ENCODE results near the gene EXOSC9. TPM values are rescaled to one million over a fixed set of nuclear protein-coding genes. Genes with fewer than 3 reads are reported as not detected.

EXOSC9 gene
- total RNA-seq, 1 donor from 2014 or later = 33.6 TPM

- Mint-ChIP-seq H3K36me3 (ENCODE audit: insufficient read depth) (no peaks in the 10 kb centered on the region), H3K4me1 (ENCODE audit: low read depth) (no peaks in the 10 kb centered on the region), H3K4me3 (ENCODE audit: low read depth) (no peak overlapping the region), H3K9me3 (ENCODE audit: low read depth) (no peaks in the 10 kb centered on the region), H3K27me3 (peaks cover 16% of the 10 kb centered on the region), H3K27ac (no peak overlapping the region)
- DNase-seq (ENCODE audit: low spot score, unreplicated experiment) = no peak
- TF ChIP-seq, protein P1, sequence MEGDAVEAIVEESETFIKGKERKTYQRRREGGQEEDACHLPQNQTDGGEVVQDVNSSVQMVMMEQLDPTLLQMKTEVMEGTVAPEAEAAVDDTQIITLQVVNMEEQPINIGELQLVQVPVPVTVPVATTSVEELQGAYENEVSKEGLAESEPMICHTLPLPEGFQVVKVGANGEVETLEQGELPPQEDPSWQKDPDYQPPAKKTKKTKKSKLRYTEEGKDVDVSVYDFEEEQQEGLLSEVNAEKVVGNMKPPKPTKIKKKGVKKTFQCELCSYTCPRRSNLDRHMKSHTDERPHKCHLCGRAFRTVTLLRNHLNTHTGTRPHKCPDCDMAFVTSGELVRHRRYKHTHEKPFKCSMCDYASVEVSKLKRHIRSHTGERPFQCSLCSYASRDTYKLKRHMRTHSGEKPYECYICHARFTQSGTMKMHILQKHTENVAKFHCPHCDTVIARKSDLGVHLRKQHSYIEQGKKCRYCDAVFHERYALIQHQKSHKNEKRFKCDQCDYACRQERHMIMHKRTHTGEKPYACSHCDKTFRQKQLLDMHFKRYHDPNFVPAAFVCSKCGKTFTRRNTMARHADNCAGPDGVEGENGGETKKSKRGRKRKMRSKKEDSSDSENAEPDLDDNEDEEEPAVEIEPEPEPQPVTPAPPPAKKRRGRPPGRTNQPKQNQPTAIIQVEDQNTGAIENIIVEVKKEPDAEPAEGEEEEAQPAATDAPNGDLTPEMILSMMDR (IDR thresholded peaks at IDR 0.05; ENCODE audit: unreplicated experiment) = no peak
These were observed 17.9 kb upstream of the EXOSC9 start for GRCh38 chr4:121783210-121783609.

DNA sequence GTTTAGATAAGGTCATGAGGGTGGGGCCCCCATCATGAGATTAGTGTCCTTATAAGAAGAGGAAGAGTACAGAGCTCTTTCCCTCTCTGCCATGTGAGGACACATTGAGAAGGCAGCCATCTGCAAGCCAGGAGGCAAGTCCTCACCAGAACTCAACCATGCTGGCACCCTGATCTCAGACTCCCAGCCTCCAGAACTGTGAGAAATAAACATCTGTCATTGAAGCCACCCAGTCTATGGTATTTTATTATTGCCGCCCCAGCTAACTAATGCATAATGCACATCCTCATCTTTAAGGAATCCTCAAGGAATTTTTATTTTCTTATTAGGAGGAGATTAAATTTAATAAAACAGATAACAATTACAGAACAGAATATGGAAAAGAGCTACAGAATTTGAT lies 16.7 kb upstream of the EXOSC9 start:
- Mint-ChIP-seq H3K4me1 (ENCODE audit: low read depth) (no peaks in the 10 kb centered on the region), H3K27me3 (peaks cover 22% of the 10 kb centered on the region), H3K4me3 (ENCODE audit: low read depth) (no peak overlapping the region), H3K27ac (no peak overlapping the region), H3K36me3 (ENCODE audit: insufficient read depth) (no peaks in the 10 kb centered on the region), H3K9me3 (ENCODE audit: low read depth) (no peaks in the 10 kb centered on the region)
- no peak for DNase-seq (ENCODE audit: low spot score, unreplicated experiment)
- TF ChIP-seq, protein P1 (IDR thresholded peaks at IDR 0.05; ENCODE audit: unreplicated experiment) = no peak

DNA sequence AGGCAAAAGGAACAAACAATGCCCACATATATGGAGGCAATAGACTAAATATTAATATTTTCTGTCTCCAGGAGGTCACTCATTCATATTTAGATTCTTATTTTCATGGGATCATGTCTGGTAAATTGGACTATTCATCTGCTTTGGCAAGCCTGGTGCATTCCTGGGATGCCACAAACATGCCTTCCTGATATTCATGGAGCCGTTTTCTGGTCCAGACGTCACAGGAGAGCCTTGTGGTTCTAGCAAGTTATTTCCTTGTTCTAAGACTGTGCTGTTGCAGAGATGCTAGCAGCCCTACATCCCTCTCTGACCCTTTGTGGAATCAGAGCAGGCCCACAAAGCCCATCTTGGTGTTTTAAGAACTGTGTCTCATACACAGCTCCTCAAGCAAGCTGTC lies 16.1 kb upstream of the EXOSC9 start:
- no peaks in the 10 kb centered on the region for H3K36me3 Mint-ChIP-seq (ENCODE audit: insufficient read depth)
- TF ChIP-seq, protein P1 (IDR thresholded peaks at IDR 0.05; ENCODE audit: unreplicated experiment) = no peak
- no peak for DNase-seq (ENCODE audit: low spot score, unreplicated experiment)
- no peak overlapping the region for H3K4me3 Mint-ChIP-seq (ENCODE audit: low read depth)
- peaks cover 20% of the 10 kb centered on the region for H3K27me3 Mint-ChIP-seq
- no peak overlapping the region for H3K27ac Mint-ChIP-seq
- H3K9me3 Mint-ChIP-seq (ENCODE audit: low read depth) = no peaks in the 10 kb centered on the region
- H3K4me1 Mint-ChIP-seq (ENCODE audit: low read depth) = no peaks in the 10 kb centered on the region

- H3K27me3 Mint-ChIP-seq = peaks cover 19% of the 10 kb centered on the region
- no peak overlapping the region for H3K4me3 Mint-ChIP-seq (ENCODE audit: low read depth)
- H3K36me3 Mint-ChIP-seq (ENCODE audit: insufficient read depth) = no peaks in the 10 kb centered on the region
- TF ChIP-seq, protein P1 (IDR thresholded peaks at IDR 0.05; ENCODE audit: unreplicated experiment) = no peak
- no peaks in the 10 kb centered on the region for H3K4me1 Mint-ChIP-seq (ENCODE audit: low read depth)
- no peaks in the 10 kb centered on the region for H3K9me3 Mint-ChIP-seq (ENCODE audit: low read depth)
- no peak overlapping the region for H3K27ac Mint-ChIP-seq
- DNase-seq (ENCODE audit: low spot score, unreplicated experiment) = no peak
These were observed 15.6 kb upstream of the EXOSC9 start for GRCh38 chr4:121785479-121785878.

DNA sequence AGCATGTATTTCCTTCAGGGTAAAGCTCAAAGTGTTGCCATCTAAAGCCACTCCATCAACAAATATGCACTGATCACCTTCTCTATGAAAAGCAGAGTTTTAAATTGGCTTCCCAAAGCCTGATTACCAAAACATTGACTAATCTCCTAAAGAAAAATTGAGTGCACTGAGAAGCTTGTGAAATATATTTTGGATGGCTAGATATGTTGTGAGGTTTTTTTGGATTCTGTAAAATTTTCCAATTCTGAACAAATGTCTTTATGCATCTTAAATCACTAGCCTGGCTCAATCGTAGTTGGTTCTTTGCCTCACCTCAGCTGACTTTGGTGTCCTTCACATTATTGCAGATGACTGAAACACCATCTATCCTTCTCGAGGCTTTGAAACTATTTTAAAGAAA lies 14.9 kb upstream of the EXOSC9 start:
- Mint-ChIP-seq H3K4me1 (ENCODE audit: low read depth) (no peaks in the 10 kb centered on the region), H3K9me3 (ENCODE audit: low read depth) (no peaks in the 10 kb centered on the region), H3K36me3 (ENCODE audit: insufficient read depth) (no peaks in the 10 kb centered on the region), H3K27ac (no peak overlapping the region), H3K4me3 (ENCODE audit: low read depth) (no peak overlapping the region), H3K27me3 (peaks cover 17% of the 10 kb centered on the region)
- TF ChIP-seq, protein P1 (IDR thresholded peaks at IDR 0.05; ENCODE audit: unreplicated experiment) = no peak
- no peak for DNase-seq (ENCODE audit: low spot score, unreplicated experiment)

Measured in progenitor cell of endocrine pancreas (in vitro differentiated cells).